ENCODE measurements around the gene LIMCH1.

DNA sequence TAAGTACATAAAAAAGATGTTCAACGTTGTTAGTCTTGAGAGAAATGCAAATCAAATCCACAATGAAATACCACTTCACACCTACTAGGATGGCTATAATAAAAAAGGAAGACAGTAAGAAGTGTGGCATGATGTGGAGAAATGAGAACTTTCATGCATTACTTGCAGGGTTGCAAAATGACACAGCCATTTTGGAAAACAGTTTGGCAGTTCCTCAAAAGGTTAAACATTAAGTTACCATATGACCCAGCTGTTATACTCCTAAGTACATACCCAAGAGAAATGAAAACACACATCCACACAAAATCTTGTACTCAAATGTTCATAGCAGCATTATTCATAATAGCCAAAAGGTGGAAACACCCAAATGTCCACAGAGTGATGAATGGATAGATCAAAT is 25.8 kb upstream of the LIMCH1 start:
- no peak for TF ChIP-seq POLR2A (IDR thresholded peaks at IDR 0.05; ENCODE audit: borderline replicate concordance, extremely low read depth, insufficient read depth, insufficient read length)
- TF ChIP-seq EZH2 (IDR thresholded peaks at IDR 0.05), result no peak
- TF ChIP-seq, protein P1, sequence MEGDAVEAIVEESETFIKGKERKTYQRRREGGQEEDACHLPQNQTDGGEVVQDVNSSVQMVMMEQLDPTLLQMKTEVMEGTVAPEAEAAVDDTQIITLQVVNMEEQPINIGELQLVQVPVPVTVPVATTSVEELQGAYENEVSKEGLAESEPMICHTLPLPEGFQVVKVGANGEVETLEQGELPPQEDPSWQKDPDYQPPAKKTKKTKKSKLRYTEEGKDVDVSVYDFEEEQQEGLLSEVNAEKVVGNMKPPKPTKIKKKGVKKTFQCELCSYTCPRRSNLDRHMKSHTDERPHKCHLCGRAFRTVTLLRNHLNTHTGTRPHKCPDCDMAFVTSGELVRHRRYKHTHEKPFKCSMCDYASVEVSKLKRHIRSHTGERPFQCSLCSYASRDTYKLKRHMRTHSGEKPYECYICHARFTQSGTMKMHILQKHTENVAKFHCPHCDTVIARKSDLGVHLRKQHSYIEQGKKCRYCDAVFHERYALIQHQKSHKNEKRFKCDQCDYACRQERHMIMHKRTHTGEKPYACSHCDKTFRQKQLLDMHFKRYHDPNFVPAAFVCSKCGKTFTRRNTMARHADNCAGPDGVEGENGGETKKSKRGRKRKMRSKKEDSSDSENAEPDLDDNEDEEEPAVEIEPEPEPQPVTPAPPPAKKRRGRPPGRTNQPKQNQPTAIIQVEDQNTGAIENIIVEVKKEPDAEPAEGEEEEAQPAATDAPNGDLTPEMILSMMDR (IDR thresholded peaks at IDR 0.05 in 2 of 3, conservative IDR thresholded peaks at IDR 0.05 in 1 of 3; ENCODE audit: borderline replicate concordance in 1 of 3, insufficient read depth in 1 of 3, low read depth in 2 of 3, low read length in 2 of 3), result no peak
